Caki2 (cell line): ENCODE results near the gene SELPLG. TPM values are rescaled to one million over a fixed set of nuclear protein-coding genes. Genes with fewer than 3 reads are reported as not detected.
"Not testable (repeated sequence)": the region's sequence is repeated elsewhere in the genome, so short reads cannot be mapped to it uniquely, and the experiment has no call there.

Source experiments
- DNase-seq: peaks from one replicate; pipeline ENCODE4 v3.0.0-alpha.2; 2015; ENCODE audit warnings: low read depth
- in situ Hi-C: cut with HindIII; loops from 2 replicates; pipeline ENCODE4 v1.10.0; 2016; ENCODE audit warnings: low sequenced_read_pairs, low pct_unique_long_range_greater_than_20kb, mixed read lengths
- total RNA-seq: library from RNA; depleted of rRNA; stranded (reverse); fragments of >200 nt; shearing (Covaris generic); gene quantifications from 2 replicates; pipeline ENCODE4 v1.2.3, GENCODE V29; 2014; ENCODE audit warnings: low replicate concordance

The SELPLG gene
- total RNA-seq, 1 experiment from 2014 or later = not detected

DNA sequence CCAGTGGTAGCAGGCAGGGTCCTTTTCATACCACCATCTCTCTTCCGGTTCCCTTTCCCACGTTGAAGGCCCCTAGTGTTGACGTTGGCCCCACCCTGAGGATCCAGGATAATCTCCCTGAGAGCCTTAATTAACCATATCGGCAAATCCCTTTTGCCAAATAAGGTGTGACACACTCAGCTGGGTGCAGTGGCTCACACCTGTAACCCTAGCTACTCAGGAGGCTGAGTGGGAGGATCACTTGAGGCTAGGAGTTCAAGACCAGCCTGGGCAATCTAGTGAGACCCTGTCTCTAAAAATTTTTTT is 33.0 kb downstream of the SELPLG start:
- in situ Hi-C loops = no loop called here
- no peak for DNase-seq

DNA sequence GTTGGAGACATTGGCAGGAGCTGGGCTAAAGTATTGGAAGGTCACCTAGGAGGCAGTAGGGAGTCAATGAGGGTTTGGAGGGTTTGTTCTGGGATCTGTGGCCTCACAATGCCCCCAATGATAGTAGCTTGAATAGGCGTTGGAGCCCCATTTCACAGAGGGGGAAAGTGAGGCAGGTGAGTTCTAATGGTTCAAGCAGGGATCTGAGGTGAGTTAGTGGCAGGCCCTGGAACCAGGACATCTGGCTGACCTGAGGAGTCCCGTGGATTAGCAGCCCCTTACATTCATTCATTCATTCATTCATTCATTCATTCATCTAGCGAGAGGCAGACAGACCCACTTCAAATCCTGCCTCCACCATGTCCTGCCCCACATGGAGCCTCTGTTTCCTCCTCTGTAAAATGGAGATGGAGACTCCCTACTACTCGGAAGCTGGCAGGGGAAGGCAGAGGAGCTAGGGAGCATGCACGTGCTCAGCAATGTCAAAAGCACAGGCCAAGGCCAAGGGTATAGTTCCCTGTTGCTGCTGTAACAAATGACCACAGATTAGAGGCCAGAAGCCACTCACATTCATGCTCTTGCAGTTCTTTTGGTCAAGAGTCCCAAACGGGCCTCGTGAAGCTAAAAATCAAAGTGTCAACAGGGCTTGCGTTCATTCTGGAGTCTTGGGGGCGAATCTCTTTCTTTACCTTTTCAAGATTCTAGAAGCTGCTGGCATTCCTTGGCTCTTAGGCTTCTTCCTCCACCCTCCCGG is 33.6 kb downstream of the SELPLG start:
- in situ Hi-C loops = no loop called here
- no peak for DNase-seq

DNA sequence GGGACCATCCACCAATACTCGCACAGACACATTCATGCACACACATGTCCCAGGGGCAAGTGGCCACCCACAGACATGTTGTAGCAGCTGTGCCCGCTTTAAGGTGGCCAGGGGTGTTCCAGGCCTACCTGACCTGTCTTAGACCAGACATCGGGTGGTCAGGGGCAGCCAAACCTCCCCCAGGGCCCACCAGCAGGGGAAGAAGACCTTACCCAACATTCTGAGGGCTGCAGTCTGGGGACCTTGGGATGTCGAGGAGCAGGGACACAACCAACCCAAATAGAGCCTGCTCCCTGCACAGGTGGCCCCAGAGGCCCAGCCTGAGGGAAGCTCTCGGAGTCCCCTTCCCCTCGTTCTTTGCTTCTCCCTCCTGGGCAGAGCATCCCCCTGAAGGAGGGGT is 34.2 kb downstream of the SELPLG start:
- no peak for DNase-seq
- in situ Hi-C loops = no loop called here

- DNase-seq = no peak
- in situ Hi-C loops = no loop called here
These were observed 35.0 kb downstream of the SELPLG start for GRCh38 chr12:108598553-108599250.

DNA sequence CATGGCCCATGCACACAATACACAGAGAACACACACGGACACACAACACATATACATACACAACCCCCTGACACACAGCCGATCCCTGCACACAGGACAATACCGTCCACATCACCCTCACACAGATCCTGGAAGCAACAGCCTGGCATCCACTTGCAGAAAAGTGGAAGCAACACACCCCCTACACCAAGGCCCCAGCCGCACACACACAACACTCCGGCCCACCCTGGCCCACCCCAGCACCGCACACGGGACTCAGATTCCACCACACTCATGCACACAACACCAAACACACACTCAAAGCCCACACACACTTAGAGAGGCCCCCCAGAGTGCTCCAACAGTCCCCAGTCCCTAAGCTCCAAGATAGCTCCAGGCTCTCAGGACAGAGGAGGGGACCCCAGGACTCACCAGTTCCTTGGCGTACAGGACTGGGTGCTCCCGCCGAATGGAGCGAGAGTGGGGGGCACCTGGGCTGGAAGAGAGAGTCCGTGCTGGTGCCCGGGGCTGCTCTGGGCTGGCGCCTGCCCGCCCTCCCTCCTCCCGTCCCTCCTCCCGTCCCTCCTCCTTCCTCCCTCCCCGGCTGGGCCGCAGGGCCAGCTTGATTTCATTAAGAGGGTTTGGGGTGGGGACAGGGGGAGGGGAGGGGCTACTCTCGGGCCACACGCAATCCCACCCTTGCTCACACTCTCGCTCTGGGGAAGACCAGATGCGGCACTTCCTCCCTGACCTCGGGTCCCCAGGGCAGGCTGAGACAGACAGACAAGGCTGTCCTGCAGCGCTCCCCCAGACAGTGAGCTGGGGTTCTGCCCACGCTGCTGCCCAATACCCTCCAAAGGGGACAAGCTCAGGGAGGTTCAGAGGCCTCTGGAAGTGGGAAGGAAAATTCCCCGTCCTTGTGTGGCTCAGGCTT is 35.9 kb downstream of the SELPLG start, which contains the start of gene TMEM119:
Gene TMEM119 (minus strand): TSS at position 526 of the 913 bp plus-strand sequence. CDS start 5,701 bp downstream, outside the sequence.
- DNase-seq = no peak
- in situ Hi-C loops = no loop called here

DNA sequence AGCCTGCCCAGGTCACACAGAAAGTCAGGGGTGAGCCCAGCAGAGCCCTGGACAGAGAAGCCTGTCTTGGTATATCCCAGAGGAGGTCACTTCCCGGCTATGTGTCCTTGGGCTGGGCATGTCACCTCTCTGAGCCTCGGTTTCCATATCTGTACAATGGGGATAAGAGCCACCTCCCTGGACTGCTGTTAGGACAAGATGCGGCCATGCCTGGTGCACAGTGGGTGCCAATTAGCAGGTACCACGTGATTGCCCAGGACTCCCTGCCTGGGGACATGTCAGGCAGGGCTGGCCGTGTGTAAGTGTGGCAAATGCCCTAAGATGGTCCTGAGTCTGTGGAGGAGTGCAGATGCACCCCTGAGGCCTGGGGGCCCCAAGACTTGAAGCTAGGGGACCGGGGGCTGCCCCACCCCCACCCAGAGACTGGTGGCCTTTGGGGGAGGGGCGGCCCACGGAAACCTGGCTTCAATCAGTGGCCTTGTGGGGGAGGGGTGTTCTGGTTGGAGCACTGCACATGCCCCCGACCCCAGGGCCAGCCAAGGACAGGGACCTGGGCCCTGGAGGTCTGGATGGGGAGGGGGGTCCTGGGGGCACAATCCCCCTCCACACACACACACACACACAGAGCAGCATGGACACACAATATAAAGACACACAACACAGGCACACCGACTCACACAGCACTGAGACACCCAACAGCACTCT is 36.7 kb downstream of the SELPLG start:
- no peak for DNase-seq
- in situ Hi-C loops = no loop called here

- no peak for DNase-seq
- in situ Hi-C loops = no loop called here
These were observed 37.7 kb downstream of the SELPLG start for GRCh38 chr12:108595711-108596647.

- no peak for DNase-seq
- in situ Hi-C loops = no loop called here
These were observed 38.6 kb downstream of the SELPLG start for GRCh38 chr12:108594960-108595710.

- in situ Hi-C loops = no loop called here
- DNase-seq = no peak
These were observed 39.3 kb downstream of the SELPLG start for GRCh38 chr12:108594323-108594903.

GRCh38 chr12:108592033-108592909 is 41.4 kb downstream of the SELPLG start:
- in situ Hi-C loops = no loop called here
- no peak for DNase-seq

- in situ Hi-C loops = no loop called here
- no peak for DNase-seq
These were observed 42.3 kb downstream of the SELPLG start for GRCh38 chr12:108591267-108591980.

GRCh38 chr12:108590463-108590862 is 43.2 kb downstream of the SELPLG start:
- in situ Hi-C loops, DNase-seq: not testable (repeated sequence)

- no peak for DNase-seq
- in situ Hi-C loops = no loop called here
These were observed 43.9 kb downstream of the SELPLG start for GRCh38 chr12:108589840-108590229.

GRCh38 chr12:108589028-108589839 is 44.5 kb downstream of the SELPLG start:
- DNase-seq = no peak
- in situ Hi-C loops = no loop called here
